SHP77 treated with DMSO at 0.1 percent for 48 hours (cell line): ENCODE measurements around the gene FBXO24.
"Not testable (repeated sequence)": the region's sequence is repeated elsewhere in the genome, so short reads cannot be mapped to it uniquely, and the experiment has no call there.

ENCODE experiments used
- DNase-seq: peaks from one replicate; lab custom pipeline; 2025; lab: John Stamatoyannopoulos, UW

FBXO24 gene

GRCh38 chr7:100561491-100562194 is 24.5 kb upstream of the FBXO24 start:
- no peak for DNase-seq

GRCh38 chr7:100562195-100563099 is 23.7 kb upstream of the FBXO24 start:
- no peak for DNase-seq

- DNase-seq = no peak
Measured at GRCh38 chr7:100563100-100563564, 23.0 kb upstream of the FBXO24 start.

- DNase-seq = no peak
Measured at GRCh38 chr7:100563809-100564400, 22.2 kb upstream of the FBXO24 start.

- not testable (repeated sequence) for DNase-seq
Measured at GRCh38 chr7:100564405-100564804, 21.7 kb upstream of the FBXO24 start.

GRCh38 chr7:100565133-100565571 is 21.0 kb upstream of the FBXO24 start:
- DNase-seq = no peak

- no peak for DNase-seq
Measured at GRCh38 chr7:100566018-100566531, 20.1 kb upstream of the FBXO24 start.

- no peak for DNase-seq
Measured at GRCh38 chr7:100567031-100567730, 18.9 kb upstream of the FBXO24 start.

GRCh38 chr7:100567751-100568175 is 18.4 kb upstream of the FBXO24 start:
- DNase-seq = no peak

GRCh38 chr7:100568176-100568895 is 17.8 kb upstream of the FBXO24 start:
- no peak for DNase-seq

GRCh38 chr7:100568896-100569844 is 17.0 kb upstream of the FBXO24 start:
- no peak for DNase-seq

GRCh38 chr7:100570954-100571828 is 14.9 kb upstream of the FBXO24 start:
- DNase-seq = no peak

GRCh38 chr7:100571829-100572116 is 14.4 kb upstream of the FBXO24 start:
- no peak for DNase-seq

- DNase-seq = no peak
Measured at GRCh38 chr7:100572281-100572948, 13.7 kb upstream of the FBXO24 start.

- DNase-seq = no peak
Measured at GRCh38 chr7:100572949-100573675, 13.0 kb upstream of the FBXO24 start.

- DNase-seq = no peak
Measured at GRCh38 chr7:100573691-100574361, 12.3 kb upstream of the FBXO24 start, which contains the start of gene SAP25. TSS of gene SAP25 (minus strand) at chr7:100573900. CDS start at chr7:100573742, 158 bp downstream.
